AG04450 (cell line): ENCODE data around the gene DCTN2. TPM values are rescaled to one million over a fixed set of nuclear protein-coding genes. Genes with fewer than 3 reads are reported as not detected.

ENCODE experiments used
- CTCF ChIA-PET: fragments of 300-600, 350-600 bp; formaldehyde crosslinking; extraction: SDS; loops from one replicate; lab custom pipeline; 2022; ENCODE audit warnings: antibody characterized with exemption, inconsistent platforms; lab: Charles Lee
- POLR2A ChIA-PET: fragments of 350-600 bp; formaldehyde crosslinking; extraction: SDS; loops from one replicate; lab custom pipeline; 2021; ENCODE audit warnings: antibody characterized with exemption, inconsistent platforms; lab: Yijun Ruan, JAX
- DNase-seq: peaks from one replicate; pipeline ENCODE4 v3.0.0-alpha.2; 2011; ENCODE audit warnings: low read depth, low spot score
- H3K27ac ChIP-seq: one replicate; pipeline ENCODE4 v1.5.1; 2012; ENCODE audit warnings: low read depth, low read length, control low read depth
- H3K27me3 ChIP-seq: one replicate; pipeline ENCODE4 v1.6.0; 2012; ENCODE audit warnings: low read length; ENCODE audit not compliant: control insufficient read depth, insufficient read depth
- H3K4me3 ChIP-seq: 2 replicates; pipeline ENCODE4 v1.5.1; 2011; ENCODE audit warnings: mild to moderate bottlenecking, low read depth, low read length, control low read depth
- H3K9me3 ChIP-seq: 2 replicates; pipeline ENCODE4 v1.5.1; 2012; ENCODE audit warnings: low read length; ENCODE audit not compliant: control insufficient read depth, insufficient read depth
- CTCF ChIP-seq: IDR thresholded peaks from 2 replicates; pipeline ENCODE4 v1.5.1; 2011; ENCODE audit warnings: low read depth, low read length, control low read depth, inconsistent platforms
- polyA plus RNA-seq: library from polyadenylated mRNA; depleted of rRNA; stranded (reverse); fragments of >200 nt; gene quantifications from 2 replicates; pipeline ENCODE4 v1.2.3, GENCODE V29; 2011

The DCTN2 gene
- polyA plus RNA-seq, 1 experiment, result 160 TPM

- ChIA-PET CTCF (no interaction called here), POLR2A (no interaction called here)
- Histone ChIP-seq H3K4me3 (no peak overlapping the region), H3K9me3 (no peaks in the 10 kb centered on the region), H3K27me3 (no peaks in the 10 kb centered on the region), H3K27ac (no peak overlapping the region)
- no peak for TF ChIP-seq CTCF
- no peak for DNase-seq
These were observed 6.0 kb downstream of the DCTN2 start for GRCh38 chr12:57541001-57541400.

GRCh38 chr12:57539134-57539768 is 7.7 kb downstream of the DCTN2 start:
- CTCF ChIA-PET, result no interaction called here

GRCh38 chr12:57536597-57536942 is 10.4 kb downstream of the DCTN2 start:
- no peak for TF ChIP-seq CTCF
- ChIA-PET CTCF (no interaction called here), POLR2A (interaction anchor here (0.7 kb wide), 1 partner anchor 338 kb away, joined by 14 read pairs; no protein-coding TSS in a partner anchor)
- no peaks in the 10 kb centered on the region for H3K27me3 ChIP-seq
- no peak overlapping the region for H3K4me3 ChIP-seq
- no peaks in the 10 kb centered on the region for H3K9me3 ChIP-seq
- DNase-seq, result no peak
- H3K27ac ChIP-seq, result no peak overlapping the region

More at GRCh38 chr12:57539134-57539768, 7.7 kb downstream of the DCTN2 start:
- DNase-seq, result no peak
- H3K27me3 ChIP-seq, result no peaks in the 10 kb centered on the region
- H3K27ac ChIP-seq, result no peak overlapping the region
- POLR2A ChIA-PET, result interaction anchor here (1.2 kb wide), 1 partner anchor 19 kb away, joined by 3 read pairs; the partner anchor contains the start of gene DDIT3
- no peak for TF ChIP-seq CTCF
- no peaks in the 10 kb centered on the region for H3K9me3 ChIP-seq
- no peak overlapping the region for H3K4me3 ChIP-seq

GRCh38 chr12:57535764-57536596 is 11.0 kb downstream of the DCTN2 start:
- Histone ChIP-seq H3K27ac (no peak overlapping the region), H3K4me3 (no peak overlapping the region), H3K9me3 (no peaks in the 10 kb centered on the region), H3K27me3 (no peaks in the 10 kb centered on the region)
- CTCF ChIA-PET, result no interaction called here
- DNase-seq, result no peak
- TF ChIP-seq CTCF, result no peak
- POLR2A ChIA-PET, result interaction anchor here (0.5 to 1.5 kb wide), 2 partner anchors 11 to 126 kb away, joined by 3 to 6 read pairs; no protein-coding TSS in a partner anchor
